GM12878 (cell line): ENCODE results near the gene SAMSN1.

Experiments
- CTCF ChIP-seq, 3 experiments: IDR thresholded peaks in 2 of 3; conservative IDR thresholded peaks in 1 of 3; 2 replicates each; pipeline ENCODE4 v1.5.1; 2011; ENCODE audit warnings: low read depth in 3 of 3, low read length in 3 of 3, mild to moderate bottlenecking in 3 of 3, control low read depth in 2 of 3, moderate library complexity in 2 of 3, inconsistent platforms in 1 of 3, mixed read lengths in 1 of 3; ENCODE audit not compliant: control insufficient read depth in 2 of 3, insufficient read depth in 1 of 3; ENCODE audit errors: extremely low read depth in 1 of 3
- ELK1 ChIP-seq: IDR thresholded peaks from 2 replicates; pipeline ENCODE4 v1.6.1; 2012; ENCODE audit warnings: low read depth, low read length, improper control_type of control experiment
- EZH2 ChIP-seq: IDR thresholded peaks from 2 replicates; pipeline ENCODE4 v1.6.1; 2012; ENCODE audit warnings: low read depth, mild to moderate bottlenecking, control low read depth, inconsistent platforms, low read length, borderline replicate concordance; ENCODE audit not compliant: control insufficient read depth
- NKRF ChIP-seq: fragments of 450-650 bp; conservative IDR thresholded peaks from 2 replicates; pipeline ENCODE4 v1.6.1; 2017; ENCODE audit warnings: mild to moderate bottlenecking, moderate library complexity
- SREBF2 ChIP-seq: IDR thresholded peaks from 2 replicates; pipeline ENCODE4 v1.6.1; 2012; ENCODE audit warnings: mild to moderate bottlenecking, low read length
- SUZ12 ChIP-seq: fragments of 200-600 bp; sonication (generic); IDR thresholded peaks from one replicate; pipeline ENCODE4 v1.6.1; 2018; ENCODE audit warnings: antibody characterized with exemption, mild to moderate bottlenecking; ENCODE audit not compliant: unreplicated experiment
- TAF1 ChIP-seq: IDR thresholded peaks from 2 replicates; pipeline ENCODE4 v1.6.1; 2011; ENCODE audit warnings: mild to moderate bottlenecking, low read depth, low read length, borderline replicate concordance
- YY1 ChIP-seq: IDR thresholded peaks from 2 replicates; pipeline ENCODE4 v1.6.1; 2011; ENCODE audit warnings: low read depth, mild to moderate bottlenecking, low read length

- TF ChIP-seq ELK1 (no peak), CTCF (IDR thresholded peaks at IDR 0.05 in 2 of 3, conservative IDR thresholded peaks at IDR 0.05 in 1 of 3; ENCODE audit: control insufficient read depth in 2 of 3, extremely low read depth in 1 of 3, insufficient read depth in 1 of 3, low read depth in 3 of 3, low read length in 3 of 3) (no peak), SREBF2 (no peak), NKRF (no peak), TAF1 (no peak), YY1 (no peak), EZH2 (no peak), SUZ12 (no peak)
Measured at GRCh38 chr21:14538483-14538882, 7.6 kb downstream of the SAMSN1 start.
